IgD-negative memory B cell (primary cell): ENCODE results near the gene TFIP11. TPM values are rescaled to one million over a fixed set of nuclear protein-coding genes. Genes with fewer than 3 reads are reported as not detected.

Source experiments
- H3K27ac Mint-ChIP-seq, 3 donors: one replicate each; pipeline ENCODE4 v1.8.0; 2020 to 2022; ENCODE audit warnings: mild to moderate bottlenecking in 3 of 3, mixed read lengths in 3 of 3, moderate library complexity in 1 of 3
- H3K27me3 Mint-ChIP-seq: one replicate; pipeline ENCODE4 v1.8.0; 2021; ENCODE audit warnings: mixed read lengths
- H3K36me3 Mint-ChIP-seq: one replicate; pipeline ENCODE4 v1.8.0; 2020; ENCODE audit warnings: mild to moderate bottlenecking, mixed read lengths
- H3K4me1 Mint-ChIP-seq, 3 donors: one replicate each; pipeline ENCODE4 v1.8.0; 2020 to 2022; ENCODE audit warnings: mixed read lengths in 3 of 3, mild to moderate bottlenecking in 1 of 3
- H3K4me3 Mint-ChIP-seq, 4 donors: one replicate each; pipeline ENCODE4 v1.8.0; 2020 to 2022; ENCODE audit warnings: mild to moderate bottlenecking in 4 of 4, mixed read lengths in 4 of 4, moderate library complexity in 3 of 4
- H3K9me3 Mint-ChIP-seq, 3 donors: one replicate each; pipeline ENCODE4 v1.8.0; 2020 to 2021; ENCODE audit warnings: mixed read lengths in 3 of 3, mild to moderate bottlenecking in 1 of 3
- polyA plus RNA-seq: library from polyadenylated mRNA; unstranded; fragments of 300-500 nt; fragmentation: Illumina TruSeq; gene quantifications from one replicate; pipeline ENCODE4 v1.2.3, GENCODE V29; 2021

TFIP11 gene
- polyA plus RNA-seq, 1 donor from 2014 or later = 32.3 TPM

DNA sequence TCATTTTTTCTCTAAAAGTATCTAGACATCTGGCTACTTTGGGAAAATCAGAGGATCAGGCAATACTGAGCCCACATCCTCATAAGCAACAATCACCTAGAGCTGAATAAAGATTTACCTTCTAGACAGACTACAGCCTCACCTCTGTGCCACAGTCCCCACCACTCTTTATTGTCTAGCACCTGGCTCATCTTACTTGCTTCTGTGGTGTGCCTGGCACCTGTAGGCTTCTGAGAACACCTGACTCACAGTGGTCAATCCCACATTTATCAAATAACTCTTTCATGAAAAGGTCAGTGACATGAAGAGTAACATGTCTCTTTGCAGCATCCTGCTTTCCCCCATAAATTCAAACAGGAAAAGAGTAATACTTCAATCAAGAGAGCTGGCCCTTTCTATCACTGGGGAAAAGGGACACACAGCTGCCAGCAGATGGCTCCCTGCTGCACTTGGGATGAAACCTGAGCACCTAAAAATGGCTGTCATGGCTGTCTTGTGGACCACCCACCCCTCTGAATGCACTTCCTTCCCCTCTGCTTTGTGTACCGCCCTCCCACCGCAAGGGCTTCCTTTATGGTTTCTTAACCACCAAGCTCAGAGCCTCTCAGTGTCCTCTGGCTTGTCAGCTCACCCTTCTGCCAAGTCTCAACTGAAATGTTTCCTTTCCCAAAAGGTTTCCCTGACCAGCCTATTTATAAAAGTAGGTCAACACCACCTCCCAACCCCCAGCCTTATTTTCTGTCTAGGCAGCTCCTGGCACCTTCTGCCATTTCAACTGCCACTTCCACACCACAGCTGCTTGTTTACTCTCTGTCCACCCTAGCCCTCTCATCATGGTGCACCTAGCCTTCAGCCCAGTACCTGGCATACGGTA lies 9.3 kb downstream of the TFIP11 start:
- Mint-ChIP-seq H3K4me3 (peak overlapping the region in 2 of 4 donors; percentile 4 to 68), H3K27me3 (no peaks in the 10 kb centered on the region), H3K9me3 (no peaks in the 10 kb centered on the region), H3K36me3 (peaks cover 5% of the 10 kb centered on the region), H3K27ac (peak overlapping the region in 2 of 3 donors; percentile 13 to 53), H3K4me1 (peaks cover 15 to 20% (median 20%) of the 10 kb centered on the region in 3 donors)

- Mint-ChIP-seq H3K9me3 (no peaks in the 10 kb centered on the region), H3K27me3 (no peaks in the 10 kb centered on the region), H3K4me1 (peaks cover 16 to 20% (median 20%) of the 10 kb centered on the region in 3 donors), H3K36me3 (peaks cover 8% of the 10 kb centered on the region), H3K27ac (no peak overlapping the region), H3K4me3 (no peak overlapping the region)
Observed at GRCh38 chr22:26501996-26502395, 10.3 kb downstream of the TFIP11 start.

DNA sequence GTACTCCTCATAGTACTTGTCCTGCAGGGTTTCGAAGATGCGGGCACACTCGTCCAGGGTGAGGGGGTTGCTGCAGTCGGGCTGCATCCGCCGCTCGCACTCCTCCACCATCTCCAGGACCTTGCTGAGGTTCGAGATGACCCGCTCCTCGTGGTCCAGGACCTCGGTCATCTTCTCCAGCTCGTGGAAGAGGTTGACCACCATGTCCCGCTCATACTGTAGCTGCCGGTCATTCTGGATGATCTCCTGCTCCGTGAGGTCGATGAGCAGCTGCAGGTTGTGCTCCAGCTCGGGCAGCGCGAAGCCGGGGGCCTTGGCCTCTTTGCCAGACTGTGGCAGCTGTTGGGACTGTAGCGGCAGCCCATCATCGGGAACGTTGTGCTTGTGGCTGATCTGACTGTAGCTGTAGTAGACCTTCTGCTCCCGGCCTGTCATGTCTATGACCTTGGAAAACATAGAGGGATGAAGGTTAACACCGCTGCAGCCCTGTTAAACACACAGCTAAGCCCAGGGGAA lies 13.0 kb downstream of the TFIP11 start:
- Mint-ChIP-seq H3K27me3 (no peaks in the 10 kb centered on the region), H3K4me1 (peaks cover 15 to 20% (median 17%) of the 10 kb centered on the region in 3 donors), H3K4me3 (no peak overlapping the region), H3K36me3 (peaks cover 10% of the 10 kb centered on the region), H3K27ac (no peak overlapping the region), H3K9me3 (no peaks in the 10 kb centered on the region)

DNA sequence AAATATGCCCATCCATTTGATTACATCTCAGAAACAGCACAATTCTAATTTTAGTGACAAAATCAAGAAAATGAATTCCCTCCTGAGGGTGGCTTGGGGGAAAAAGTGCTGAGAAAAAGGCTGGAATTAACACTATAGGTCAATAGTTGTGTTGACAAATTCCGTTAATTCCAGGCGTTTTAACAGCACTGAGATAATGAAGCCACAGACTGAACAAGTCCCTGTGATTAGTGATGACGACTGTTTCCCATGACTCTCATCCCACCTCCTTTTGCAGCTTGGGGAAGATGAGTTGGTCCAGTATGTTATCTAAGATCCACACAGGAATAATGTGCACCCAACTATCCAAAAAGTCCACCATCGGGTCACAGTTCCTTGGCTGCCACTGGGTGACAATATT lies 15.8 kb downstream of the TFIP11 start:
- Mint-ChIP-seq H3K27me3 (no peaks in the 10 kb centered on the region), H3K36me3 (peaks cover 10% of the 10 kb centered on the region), H3K27ac (no peak overlapping the region), H3K4me1 (peaks cover 0 to 3% (median 2%) of the 10 kb centered on the region in 3 donors), H3K9me3 (no peaks in the 10 kb centered on the region), H3K4me3 (no peak overlapping the region)

DNA sequence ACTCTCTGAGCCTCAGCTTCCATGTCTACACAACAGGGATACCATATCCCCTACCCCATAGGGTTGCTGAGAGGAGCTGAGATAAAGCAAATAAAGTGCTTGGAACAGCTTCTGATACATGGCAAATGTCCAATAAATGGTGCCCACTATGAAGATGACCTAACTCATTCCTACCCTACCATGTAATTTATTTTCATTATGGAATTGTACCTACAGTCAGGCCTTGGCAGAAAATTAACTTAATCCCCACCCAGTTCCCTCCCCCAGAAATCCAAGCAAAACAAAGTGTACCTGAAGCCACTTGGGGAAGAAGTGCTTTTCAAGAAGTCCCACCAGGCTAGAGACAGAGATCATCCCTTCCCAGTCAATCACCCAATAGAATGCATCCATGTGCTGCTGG lies 17.8 kb downstream of the TFIP11 start:
- peaks cover 10% of the 10 kb centered on the region for H3K36me3 Mint-ChIP-seq
- H3K4me3 Mint-ChIP-seq = no peak overlapping the region
- H3K27me3 Mint-ChIP-seq = no peaks in the 10 kb centered on the region
- peaks cover 0 to 1% (median 1%) of the 10 kb centered on the region in 3 donors for H3K4me1 Mint-ChIP-seq
- H3K9me3 Mint-ChIP-seq = no peaks in the 10 kb centered on the region
- H3K27ac Mint-ChIP-seq = peak overlapping the region in 1 of 3 donors; percentile 36

- no peak overlapping the region for H3K4me3 Mint-ChIP-seq
- peaks cover 11% of the 10 kb centered on the region for H3K36me3 Mint-ChIP-seq
- no peaks in the 10 kb centered on the region for H3K9me3 Mint-ChIP-seq
- peaks cover 0 to 1% (median 0%) of the 10 kb centered on the region in 3 donors for H3K4me1 Mint-ChIP-seq
- peak overlapping the region in 1 of 3 donors; percentile 48 for H3K27ac Mint-ChIP-seq
- no peaks in the 10 kb centered on the region for H3K27me3 Mint-ChIP-seq
Observed at GRCh38 chr22:26492220-26492619, 20.1 kb downstream of the TFIP11 start.

- Mint-ChIP-seq H3K27me3 (no peaks in the 10 kb centered on the region), H3K4me3 (no peak overlapping the region), H3K27ac (peak overlapping the region in 1 of 3 donors; percentile 75), H3K36me3 (peaks cover 6% of the 10 kb centered on the region), H3K9me3 (no peaks in the 10 kb centered on the region), H3K4me1 (peaks cover under 1 to 9% (median 4%) of the 10 kb centered on the region in 3 donors)
Observed at GRCh38 chr22:26489447-26490036, 22.7 kb downstream of the TFIP11 start.

DNA sequence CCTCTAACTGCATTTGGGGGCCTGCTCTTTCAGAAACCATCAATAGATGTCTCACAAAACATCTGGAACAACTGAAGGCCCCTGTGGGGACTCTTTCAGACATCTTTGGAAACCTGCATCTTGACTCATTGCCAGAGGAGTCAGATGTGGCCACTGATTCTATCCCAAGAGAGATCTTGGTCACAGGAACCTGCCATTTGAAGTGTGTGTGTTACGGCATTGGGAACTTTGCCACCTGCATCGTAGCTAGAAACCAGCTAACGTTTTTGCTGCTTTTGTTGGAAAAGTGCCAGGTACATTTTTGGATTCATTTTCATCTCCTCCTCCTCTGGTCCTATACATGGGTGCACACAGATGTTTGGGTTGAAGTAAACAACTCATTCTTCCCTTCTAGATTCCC lies 24.3 kb downstream of the TFIP11 start:
- peaks cover 4% of the 10 kb centered on the region for H3K36me3 Mint-ChIP-seq
- peaks cover 10 to 15% (median 10%) of the 10 kb centered on the region in 3 donors for H3K4me1 Mint-ChIP-seq
- peak overlapping the region in 1 of 4 donors; percentile 53 for H3K4me3 Mint-ChIP-seq
- H3K27me3 Mint-ChIP-seq = no peaks in the 10 kb centered on the region
- H3K9me3 Mint-ChIP-seq = no peaks in the 10 kb centered on the region
- no peak overlapping the region for H3K27ac Mint-ChIP-seq

GRCh38 chr22:26486394-26486793 lies 25.9 kb downstream of the TFIP11 start:
- H3K27me3 Mint-ChIP-seq = no peaks in the 10 kb centered on the region
- H3K36me3 Mint-ChIP-seq = peaks cover 4% of the 10 kb centered on the region
- no peaks in the 10 kb centered on the region for H3K9me3 Mint-ChIP-seq
- H3K4me1 Mint-ChIP-seq = peaks cover 24 to 30% (median 26%) of the 10 kb centered on the region in 3 donors
- peak overlapping the region in 1 of 3 donors; percentile 95 for H3K27ac Mint-ChIP-seq
- H3K4me3 Mint-ChIP-seq = peak overlapping the region in 1 of 4 donors; percentile 66

DNA sequence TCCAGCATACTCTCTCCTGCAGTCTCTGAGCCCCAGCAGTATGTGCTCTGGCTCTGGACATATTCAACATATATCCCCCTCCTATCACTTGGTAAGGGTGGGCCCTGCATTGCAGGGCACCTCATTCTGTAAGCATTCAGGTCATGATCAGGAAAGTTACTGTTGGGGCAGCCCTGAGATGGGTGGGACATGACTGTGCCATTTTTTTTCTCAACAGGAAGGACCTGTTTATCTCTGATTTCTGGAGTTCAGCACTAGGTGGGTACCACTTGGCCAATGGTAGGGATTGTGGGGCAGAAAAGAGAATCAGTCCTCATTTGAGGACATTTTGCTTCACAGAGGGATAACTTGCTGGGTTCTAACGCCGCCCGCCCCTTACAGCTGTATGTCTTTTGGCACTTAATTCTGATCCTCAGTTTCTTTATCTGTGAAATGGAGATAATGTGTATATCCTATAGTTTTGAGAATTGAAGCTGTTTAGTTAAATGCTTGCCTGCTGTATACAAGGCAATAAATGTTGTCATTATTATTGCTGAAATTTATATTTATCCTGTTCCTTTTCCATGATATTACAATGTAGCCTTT lies 26.4 kb downstream of the TFIP11 start:
- H3K27ac Mint-ChIP-seq = peak overlapping the region in 2 of 3 donors; percentile 65 to 95
- H3K9me3 Mint-ChIP-seq = no peaks in the 10 kb centered on the region
- H3K4me3 Mint-ChIP-seq = peak overlapping the region in 2 of 4 donors; percentile 66 to 78
- peaks cover 4% of the 10 kb centered on the region for H3K36me3 Mint-ChIP-seq
- H3K27me3 Mint-ChIP-seq = no peaks in the 10 kb centered on the region
- peaks cover 28 to 34% (median 30%) of the 10 kb centered on the region in 3 donors for H3K4me1 Mint-ChIP-seq

- Mint-ChIP-seq H3K27me3 (no peaks in the 10 kb centered on the region), H3K4me1 (peaks cover 33 to 42% (median 35%) of the 10 kb centered on the region in 3 donors), H3K36me3 (peaks cover 1% of the 10 kb centered on the region), H3K27ac (peak overlapping the region in 2 of 3 donors; percentile 49 to 95), H3K9me3 (no peaks in the 10 kb centered on the region), H3K4me3 (peak overlapping the region in 3 of 4 donors; percentile 66 to 80 (median 78))
Observed at GRCh38 chr22:26485013-26485412, 27.3 kb downstream of the TFIP11 start.

DNA sequence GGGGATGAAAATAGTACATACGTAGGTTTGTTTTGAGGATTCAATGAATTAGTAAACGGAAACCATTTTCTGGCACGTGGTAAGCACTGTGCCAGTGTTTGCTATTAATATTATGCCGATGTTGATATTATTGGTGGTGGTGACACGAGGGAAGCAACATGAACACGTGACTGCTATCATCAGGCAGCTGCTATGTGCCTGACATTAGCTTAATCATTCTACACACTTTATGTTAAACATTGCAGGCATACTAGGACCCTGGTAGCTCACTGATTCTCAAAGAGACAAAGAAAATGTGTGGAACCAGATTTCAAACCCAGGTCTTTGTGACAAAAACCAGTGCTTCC lies 27.9 kb downstream of the TFIP11 start:
- Mint-ChIP-seq H3K27ac (peak overlapping the region; percentile 95 to 98 (median 97)), H3K4me1 (peaks cover 40 to 48% (median 42%) of the 10 kb centered on the region in 3 donors), H3K9me3 (no peaks in the 10 kb centered on the region), H3K4me3 (peak overlapping the region; percentile 90 to 97 (median 94)), H3K27me3 (no peaks in the 10 kb centered on the region), H3K36me3 (peaks cover 1% of the 10 kb centered on the region)

GRCh38 chr22:26483439-26484359 lies 28.6 kb downstream of the TFIP11 start, which contains the start of the genes HPS4 and SRRD:
HPS4 (minus strand) TSS chr22:26483783; CDS start chr22:26481762, 2,021 bp downstream.
SRRD (plus strand) TSS chr22:26483877; CDS start chr22:26483891, 14 bp downstream.
- Mint-ChIP-seq H3K27me3 (no peaks in the 10 kb centered on the region), H3K27ac (peak within 1 kb of the TSS; percentile 95 to 98 (median 97)), H3K36me3 (peaks cover 1% of the 10 kb centered on the region), H3K4me3 (peak within 1 kb of the TSS; percentile 90 to 97 (median 94)), H3K9me3 (no peaks in the 10 kb centered on the region), H3K4me1 (peaks cover 44 to 55% (median 45%) of the 10 kb centered on the region in 3 donors)

GRCh38 chr22:26483043-26483438 lies 29.2 kb downstream of the TFIP11 start:
- peaks cover 44 to 55% (median 45%) of the 10 kb centered on the region in 3 donors for H3K4me1 Mint-ChIP-seq
- H3K9me3 Mint-ChIP-seq = no peaks in the 10 kb centered on the region
- peak overlapping the region; percentile 90 to 97 (median 94) for H3K4me3 Mint-ChIP-seq
- H3K36me3 Mint-ChIP-seq = no peaks in the 10 kb centered on the region
- H3K27me3 Mint-ChIP-seq = no peaks in the 10 kb centered on the region
- H3K27ac Mint-ChIP-seq = peak overlapping the region; percentile 95 to 98 (median 97)
